ENCODE results near the gene ZFP92.

ZFP92 gene

GRCh38 chrX:153378607-153379006 lies 32.7 kb upstream of the ZFP92 start:
- no peak overlapping the region for H3K4me3 ChIP-seq (ENCODE audit: control insufficient read depth, low read depth, low read length)
- TF ChIP-seq, protein P1, sequence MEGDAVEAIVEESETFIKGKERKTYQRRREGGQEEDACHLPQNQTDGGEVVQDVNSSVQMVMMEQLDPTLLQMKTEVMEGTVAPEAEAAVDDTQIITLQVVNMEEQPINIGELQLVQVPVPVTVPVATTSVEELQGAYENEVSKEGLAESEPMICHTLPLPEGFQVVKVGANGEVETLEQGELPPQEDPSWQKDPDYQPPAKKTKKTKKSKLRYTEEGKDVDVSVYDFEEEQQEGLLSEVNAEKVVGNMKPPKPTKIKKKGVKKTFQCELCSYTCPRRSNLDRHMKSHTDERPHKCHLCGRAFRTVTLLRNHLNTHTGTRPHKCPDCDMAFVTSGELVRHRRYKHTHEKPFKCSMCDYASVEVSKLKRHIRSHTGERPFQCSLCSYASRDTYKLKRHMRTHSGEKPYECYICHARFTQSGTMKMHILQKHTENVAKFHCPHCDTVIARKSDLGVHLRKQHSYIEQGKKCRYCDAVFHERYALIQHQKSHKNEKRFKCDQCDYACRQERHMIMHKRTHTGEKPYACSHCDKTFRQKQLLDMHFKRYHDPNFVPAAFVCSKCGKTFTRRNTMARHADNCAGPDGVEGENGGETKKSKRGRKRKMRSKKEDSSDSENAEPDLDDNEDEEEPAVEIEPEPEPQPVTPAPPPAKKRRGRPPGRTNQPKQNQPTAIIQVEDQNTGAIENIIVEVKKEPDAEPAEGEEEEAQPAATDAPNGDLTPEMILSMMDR (IDR thresholded peaks at IDR 0.05; ENCODE audit: control insufficient read depth, insufficient read depth, low read depth, low read length, missing control alignments) = no peak
- no peak for DNase-seq (ENCODE audit: low read depth)

- DNase-seq (ENCODE audit: low read depth) = no peak
- no peak overlapping the region for H3K4me3 ChIP-seq (ENCODE audit: control insufficient read depth, low read depth, low read length)
- TF ChIP-seq, protein P1 (IDR thresholded peaks at IDR 0.05; ENCODE audit: control insufficient read depth, insufficient read depth, low read depth, low read length, missing control alignments) = no peak
Measured at GRCh38 chrX:153379508-153379907, 31.8 kb upstream of the ZFP92 start.

GRCh38 chrX:153379971-153380581 lies 31.2 kb upstream of the ZFP92 start:
- no peak overlapping the region for H3K4me3 ChIP-seq (ENCODE audit: control insufficient read depth, low read depth, low read length)
- DNase-seq (ENCODE audit: low read depth) = no peak
- TF ChIP-seq, protein P1 (IDR thresholded peaks at IDR 0.05; ENCODE audit: control insufficient read depth, insufficient read depth, low read depth, low read length, missing control alignments) = no peak

- no peak overlapping the region for H3K4me3 ChIP-seq (ENCODE audit: control insufficient read depth, low read depth, low read length)
- DNase-seq (ENCODE audit: low read depth) = no peak
- TF ChIP-seq, protein P1 (IDR thresholded peaks at IDR 0.05; ENCODE audit: control insufficient read depth, insufficient read depth, low read depth, low read length, missing control alignments) = no peak
Measured at GRCh38 chrX:153380691-153381090, 30.6 kb upstream of the ZFP92 start.

GRCh38 chrX:153381684-153382532 lies 29.4 kb upstream of the ZFP92 start:
- no peak overlapping the region for H3K4me3 ChIP-seq (ENCODE audit: control insufficient read depth, low read depth, low read length)
- TF ChIP-seq, protein P1 (IDR thresholded peaks at IDR 0.05; ENCODE audit: control insufficient read depth, insufficient read depth, low read depth, low read length, missing control alignments) = peak; percentile 8
- DNase-seq (ENCODE audit: low read depth) = peak; percentile 73

GRCh38 chrX:153382563-153383482 lies 28.4 kb upstream of the ZFP92 start:
- DNase-seq (ENCODE audit: low read depth) = no peak
- TF ChIP-seq, protein P1 (IDR thresholded peaks at IDR 0.05; ENCODE audit: control insufficient read depth, insufficient read depth, low read depth, low read length, missing control alignments) = no peak
- H3K4me3 ChIP-seq (ENCODE audit: control insufficient read depth, low read depth, low read length) = no peak overlapping the region
